Fibroblast of mammary gland (primary cell): Measurements from ENCODE around the gene SLC22A14.

Source experiments
- DNase-seq: peaks from one replicate; pipeline ENCODE4 v3.0.0-alpha.2; 2010; ENCODE audit warnings: low read depth
- H3K4me3 ChIP-seq: 2 replicates; pipeline ENCODE4 v1.5.1; 2011; ENCODE audit warnings: low read depth, mild to moderate bottlenecking, low read length, moderate library complexity; ENCODE audit not compliant: control insufficient read depth
- CTCF ChIP-seq: conservative IDR thresholded peaks from 2 replicates; pipeline ENCODE4 v1.5.1; 2011; ENCODE audit warnings: low read depth, low read length, inconsistent platforms; ENCODE audit not compliant: control insufficient read depth, insufficient read depth

SLC22A14 gene

GRCh38 chr3:38337703-38338102 lies 55.6 kb downstream of the SLC22A14 start:
- H3K4me3 ChIP-seq: no peak overlapping the region
- no peak for TF ChIP-seq CTCF
- DNase-seq: no peak

- peak; percentile 8 for TF ChIP-seq CTCF
- DNase-seq: peak; percentile 14
- H3K4me3 ChIP-seq: no peak overlapping the region
Measured at GRCh38 chr3:38343797-38344594, 61.9 kb downstream of the SLC22A14 start.

- no peak for TF ChIP-seq CTCF
- DNase-seq: no peak
- H3K4me3 ChIP-seq: no peak overlapping the region
Measured at GRCh38 chr3:38345879-38346586, 63.9 kb downstream of the SLC22A14 start.

- DNase-seq: peak; percentile 76
- H3K4me3 ChIP-seq: peak within 1 kb of the TSS; percentile 64
- peak; percentile 49 for TF ChIP-seq CTCF
Measured at GRCh38 chr3:38346587-38347410, 64.7 kb downstream of the SLC22A14 start, which contains the start of gene XYLB. Gene XYLB, plus strand, starts transcription at chr3:38346785. Its CDS starts 84 bp downstream, at chr3:38346869.

- H3K4me3 ChIP-seq: peak overlapping the region; percentile 64
- DNase-seq: no peak
- no peak for TF ChIP-seq CTCF
Measured at GRCh38 chr3:38347421-38348200, 65.5 kb downstream of the SLC22A14 start.

- DNase-seq: peak; percentile 74
- no peak for TF ChIP-seq CTCF
- no peak overlapping the region for H3K4me3 ChIP-seq
Measured at GRCh38 chr3:38348903-38349302, 66.8 kb downstream of the SLC22A14 start.
